HepG2 (cell line): ENCODE measurements around the gene MYO16. TPM values are rescaled to one million over a fixed set of nuclear protein-coding genes. Genes with fewer than 3 reads are reported as not detected.

Source experiments
- ATAC-seq: fragments of 200-7000 bp; cut with Tn5 transposase; 3 replicates; pipeline ENCODE4 v1.9.1; 2020; ENCODE audit warnings: mild to moderate bottlenecking, moderate library complexity
- BruUV-seq: library from RNA; stranded (reverse); fragments of 400-500 nt; replicated peaks from 2 replicates; lab custom pipeline; 2021; lab: Mats Ljungman, UMichigan
- CTCF ChIA-PET: fragments of 300-600 bp; formaldehyde crosslinking; extraction: SDS; loops from one replicate; lab custom pipeline; 2021; ENCODE audit warnings: low total read pairs, inconsistent platforms, low intra/inter-chr PET ratio; lab: Yijun Ruan, JAX
- POLR2A ChIA-PET: fragments of 350-600 bp; sonication (Branson Sonifier 250); formaldehyde crosslinking; loops from one replicate; lab custom pipeline; 2020; ENCODE audit warnings: antibody characterized with exemption, inconsistent platforms; lab: Yijun Ruan, JAX
- DNase-seq: peaks from one replicate; pipeline ENCODE4 v3.0.0-alpha.2; 2015; ENCODE audit warnings: low spot score
- FAIRE-seq: peaks from 3 replicates; lab custom pipeline; 2011; peaks lifted over from hg19 to GRCh38; lab: Jason Lieb, UNC
- H2AFZ ChIP-seq: one replicate; pipeline ENCODE4 v1.6.1; 2011; ENCODE audit warnings: low read length, inconsistent platforms
- H3K27ac ChIP-seq: fragments of 300-600 bp; 3 replicates; pipeline ENCODE4 v1.8.0; 2011; ENCODE audit warnings: mixed run types, mild to moderate bottlenecking, mixed read lengths, low read length, inconsistent platforms; ENCODE audit not compliant: insufficient read depth; ENCODE audit errors: extremely low read length
- H3K27me3 ChIP-seq, 2 experiments: fragments of 200-600 bp in 1 of 2; 2 replicates in 1 of 2; 3 replicates in 1 of 2; pipeline versions ENCODE4 v1.6.0 to v1.8.0; 2011; ENCODE audit warnings: low read length in 2 of 2, mild to moderate bottlenecking in 2 of 2, moderate library complexity in 2 of 2, inconsistent platforms in 1 of 2; ENCODE audit not compliant: insufficient read depth in 2 of 2, control insufficient read depth in 1 of 2
- H3K36me3 ChIP-seq, 2 experiments: fragments of 200-600 bp in 1 of 2; replicated peaks in 1 of 2; 2 replicates in 1 of 2; 3 replicates in 1 of 2; pipeline versions ENCODE4 v1.5.1 to v1.8.0; 2011; ENCODE audit warnings: low read length in 2 of 2, inconsistent platforms in 1 of 2; ENCODE audit not compliant: insufficient read depth in 2 of 2, control insufficient read depth in 1 of 2
- H3K4me1 ChIP-seq: 2 replicates; pipeline ENCODE4 v1.5.1; 2012; ENCODE audit warnings: low read length, inconsistent platforms; ENCODE audit not compliant: insufficient read depth
- H3K4me2 ChIP-seq: 2 replicates; pipeline ENCODE4 v1.6.0; 2011; ENCODE audit warnings: low read depth, low read length, inconsistent platforms
- H3K4me3 ChIP-seq, 3 experiments: fragments of 200-600 bp in 1 of 3; sonication (generic), shearing (Covaris generic) in 1 of 3; replicated peaks in 1 of 3; 2 replicates each; pipeline ENCODE4 v1.5.1; 2011 to 2016; ENCODE audit warnings: low read length in 3 of 3, inconsistent platforms in 2 of 3, low read depth in 2 of 3, mild to moderate bottlenecking in 2 of 3, control low read depth in 1 of 3, mixed read lengths in 1 of 3; ENCODE audit not compliant: insufficient read depth in 1 of 3
- H3K79me2 ChIP-seq: one replicate; pipeline ENCODE4 v1.6.1; 2011; ENCODE audit warnings: low read length, inconsistent platforms; ENCODE audit not compliant: insufficient read depth
- H3K9ac ChIP-seq: 2 replicates; pipeline ENCODE4 v1.6.0; 2011; ENCODE audit warnings: mild to moderate bottlenecking, low read depth, low read length, inconsistent platforms; ENCODE audit not compliant: insufficient read depth
- H3K9me3 ChIP-seq: 2 replicates; pipeline ENCODE4 v1.5.1; 2012; ENCODE audit warnings: mild to moderate bottlenecking, low read length
- H4K20me1 ChIP-seq: 2 replicates; pipeline ENCODE4 v1.6.0; 2011; ENCODE audit warnings: inconsistent platforms, mild to moderate bottlenecking, low read length, moderate library complexity; ENCODE audit not compliant: insufficient read depth
- JUNB ChIP-seq: sonication (generic); formaldehyde crosslinking; IDR thresholded peaks from 2 replicates; pipeline ENCODE4 v1.8.0; 2022; ENCODE audit warnings: missing genetic modification reagents, mild to moderate bottlenecking, borderline replicate concordance
- KDM5A ChIP-seq: fragments of 200-600 bp; sonication (generic); IDR thresholded peaks from 2 replicates; pipeline ENCODE4 v1.7.0; 2018; ENCODE audit warnings: antibody characterized with exemption, mild to moderate bottlenecking, low read length, borderline replicate concordance
- MAZ ChIP-seq, 2 experiments: sonication (generic) in 1 of 2; formaldehyde crosslinking in 1 of 2; IDR thresholded peaks; 2 replicates each; pipeline versions ENCODE4 v1.5.0 to v1.6.1; 2012 to 2020; ENCODE audit warnings: low read depth in 2 of 2, mild to moderate bottlenecking in 2 of 2, borderline replicate concordance in 1 of 2, improper control_type of control experiment in 1 of 2, low read length in 1 of 2, missing genetic modification reagents in 1 of 2, moderate library complexity in 1 of 2
- NFRKB ChIP-seq: fragments of 450-650 bp; IDR thresholded peaks from 2 replicates; pipeline ENCODE4 v1.6.1; 2017
- SMC3 ChIP-seq: IDR thresholded peaks from 2 replicates; pipeline ENCODE4 v1.6.1; 2011; ENCODE audit warnings: low read length, improper control_type of control experiment
- ZBTB21 ChIP-seq: sonication (generic); formaldehyde crosslinking; IDR thresholded peaks from 2 replicates; pipeline ENCODE4 v1.4.0; 2020; ENCODE audit warnings: missing genetic modification reagents
- ZFP36L1 ChIP-seq: sonication (generic); formaldehyde crosslinking; IDR thresholded peaks from 2 replicates; pipeline ENCODE4 v1.8.0; 2022; ENCODE audit warnings: mild to moderate bottlenecking, missing genetic modification reagents, moderate library complexity
- ZFP36L2 ChIP-seq: sonication (generic); formaldehyde crosslinking; IDR thresholded peaks from 2 replicates; pipeline ENCODE4 v1.4.0; 2020; ENCODE audit warnings: missing genetic modification reagents
- ZNF724P ChIP-seq: sonication (generic); formaldehyde crosslinking; IDR thresholded peaks from 2 replicates; pipeline ENCODE4 v1.8.0; 2022; ENCODE audit warnings: missing genetic modification reagents, borderline replicate concordance
- ZNF75D ChIP-seq: sonication (generic); formaldehyde crosslinking; IDR thresholded peaks from 2 replicates; pipeline ENCODE4 v1.8.1; 2023; ENCODE audit warnings: missing genetic modification reagents, mild to moderate bottlenecking, borderline replicate concordance
- ZSCAN12 ChIP-seq: sonication (generic); formaldehyde crosslinking; IDR thresholded peaks from 2 replicates; pipeline ENCODE4 v1.9.0; 2021; ENCODE audit warnings: mild to moderate bottlenecking, missing genetic modification reagents
- WGBS: methylation state at CpG from one replicate; pipeline ENCODE4 v1.1.6; 2017; ENCODE audit warnings: low lambda C conversion rate; 5-methylcytosine and 5-hydroxymethylcytosine counted together
- in situ Hi-C: cut with HindIII; loops from 2 replicates; pipeline ENCODE4 v1.10.0; 2017; ENCODE audit warnings: low pct_unique_long_range_greater_than_20kb; ENCODE audit not compliant: extremely low pct_ligation_motif_present
- intact Hi-C: fragments of 100-400 bp; cut with micrococcal nuclease; formaldehyde crosslinking; loops from one replicate; pipeline ENCODE4 v1.10.0; 2022; ENCODE audit not compliant: unreplicated experiment
- polyA plus RNA-seq, 8 experiments: library from polyadenylated mRNA; depleted of rRNA in 3 of 8; stranded (reverse) in 7 of 8; unstranded in 1 of 8; fragments of >200 nt; fragmentation: Illumina TruSeq in 4 of 8; extraction: Trizol in 4 of 8; gene quantifications; 2 replicates each; pipeline versions ENCODE4 v1.2.1 to v1.2.3, GENCODE V29; 2011 to 2016; ENCODE audit warnings: low read depth in 4 of 8, missing spikeins in 1 of 8, mixed read lengths in 1 of 8; ENCODE audit not compliant: insufficient read depth in 1 of 8
- total RNA-seq, 5 experiments: library from RNA; depleted of rRNA; stranded (reverse); fragments of >200 nt; fragmentation: Illumina TruSeq; extraction: Trizol; gene quantifications; 2 replicates each; pipeline ENCODE4 v1.2.3, GENCODE V29; 2016; ENCODE audit warnings: low read depth in 1 of 5
- TF ChIP-seq, protein P1 (sequence below): sonication (generic); formaldehyde crosslinking; IDR thresholded peaks from 2 replicates; pipeline ENCODE4 v1.5.0; 2020; ENCODE audit warnings: mild to moderate bottlenecking, low read depth, missing genetic modification reagents, borderline replicate concordance
- TF ChIP-seq, protein P2 (sequence below): IDR thresholded peaks from 2 replicates; pipeline ENCODE4 v1.6.1; 2016
- TF ChIP-seq, protein P3 (sequence below): sonication (generic); formaldehyde crosslinking; IDR thresholded peaks from 2 replicates; pipeline ENCODE4 v1.8.1; 2023; ENCODE audit warnings: mild to moderate bottlenecking, missing genetic modification reagents
- TF ChIP-seq, protein P4 (sequence below): sonication (generic); formaldehyde crosslinking; IDR thresholded peaks from 2 replicates; pipeline ENCODE4 v1.4.0; 2020; ENCODE audit warnings: missing genetic modification reagents

Gene MYO16
- total and polyA plus RNA-seq, 2 of the 13 experiments (the other 11 are each of a cell fraction or from before 2014, with no cell fraction given), result not detected

DNA sequence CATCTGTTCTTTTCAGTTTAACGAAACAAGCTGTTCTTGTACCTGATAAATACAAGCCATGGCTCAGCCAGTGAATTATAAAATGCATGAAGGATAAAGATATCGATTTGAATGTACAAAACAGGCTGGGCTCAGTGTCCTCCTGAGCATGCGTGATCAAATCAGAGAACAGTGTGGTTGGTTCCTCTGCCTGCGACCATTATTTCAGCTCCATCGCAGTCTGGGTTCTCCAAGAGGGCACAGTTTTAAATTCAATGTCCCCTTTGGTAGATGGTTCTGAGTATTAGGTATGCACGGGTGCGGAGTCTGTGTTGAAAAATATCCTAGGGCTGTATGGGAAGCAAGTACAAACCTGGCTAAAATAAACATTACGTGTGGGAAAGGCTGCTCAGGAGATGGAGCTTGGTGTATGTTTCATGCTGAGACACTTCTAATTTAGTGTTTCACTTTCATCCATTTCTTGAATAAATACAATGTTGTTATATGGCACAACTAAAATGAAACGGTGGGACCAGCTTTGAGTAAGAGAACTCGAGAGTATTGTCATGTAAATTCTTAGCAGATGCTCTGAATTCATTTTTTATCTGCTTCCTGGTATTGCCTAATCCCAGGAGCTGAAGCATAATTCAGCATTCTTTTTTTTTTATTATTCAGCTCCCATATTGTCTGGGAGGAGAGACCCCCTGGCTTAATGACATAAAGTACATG is 458.7 kb downstream of the MYO16 start:
- no peaks in the 10 kb centered on the region; a peak in 1 of 5 replicates for H3K27me3 ChIP-seq
- CTCF ChIA-PET, result no interaction called here
- intact Hi-C loops (no loop called here), in situ Hi-C loops (no loop called here)
- no peaks in the 10 kb centered on the region for H4K20me1 ChIP-seq
- H3K9me3 ChIP-seq, result no peaks in the 10 kb centered on the region
- H3K4me1 ChIP-seq, result no peaks in the 10 kb centered on the region
- FAIRE-seq (no peak), DNase-seq (no peak), ATAC-seq (no peak)
- no peak overlapping the region for H2AFZ ChIP-seq
- H3K36me3 ChIP-seq, result no peaks in the 10 kb centered on the region
- H3K4me2 ChIP-seq, result no peak overlapping the region
- H3K27ac ChIP-seq, result no peak overlapping the region
- POLR2A ChIA-PET, result no interaction called here
- 21% methylated on average over 10 of the region's 10 CpGs for WGBS
- TF ChIP-seq KDM5A (no peak), SMC3 (no peak), MAZ (IDR thresholded peaks at IDR 0.05; ENCODE audit: borderline replicate concordance, low read depth, low read length) (no peak), MAZ (CRISPR knock-in tag; IDR thresholded peaks at IDR 0.05; ENCODE audit: low read depth) (no peak), ZNF724P (no peak), NFRKB (no peak), ZFP36L2 (CRISPR knock-in tag) (no peak), ZFP36L1 (CRISPR knock-in tag) (no peak), ZSCAN12 (CRISPR knock-in tag) (no peak), ZBTB21 (no peak), ZNF75D (CRISPR knock-in tag) (no peak), JUNB (CRISPR knock-in tag) (no peak)
- TF ChIP-seq, protein P1, sequence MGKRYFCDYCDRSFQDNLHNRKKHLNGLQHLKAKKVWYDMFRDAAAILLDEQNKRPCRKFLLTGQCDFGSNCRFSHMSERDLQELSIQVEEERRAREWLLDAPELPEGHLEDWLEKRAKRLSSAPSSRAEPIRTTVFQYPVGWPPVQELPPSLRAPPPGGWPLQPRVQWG (CRISPR knock-in tag), result no peak
- TF ChIP-seq, protein P2, sequence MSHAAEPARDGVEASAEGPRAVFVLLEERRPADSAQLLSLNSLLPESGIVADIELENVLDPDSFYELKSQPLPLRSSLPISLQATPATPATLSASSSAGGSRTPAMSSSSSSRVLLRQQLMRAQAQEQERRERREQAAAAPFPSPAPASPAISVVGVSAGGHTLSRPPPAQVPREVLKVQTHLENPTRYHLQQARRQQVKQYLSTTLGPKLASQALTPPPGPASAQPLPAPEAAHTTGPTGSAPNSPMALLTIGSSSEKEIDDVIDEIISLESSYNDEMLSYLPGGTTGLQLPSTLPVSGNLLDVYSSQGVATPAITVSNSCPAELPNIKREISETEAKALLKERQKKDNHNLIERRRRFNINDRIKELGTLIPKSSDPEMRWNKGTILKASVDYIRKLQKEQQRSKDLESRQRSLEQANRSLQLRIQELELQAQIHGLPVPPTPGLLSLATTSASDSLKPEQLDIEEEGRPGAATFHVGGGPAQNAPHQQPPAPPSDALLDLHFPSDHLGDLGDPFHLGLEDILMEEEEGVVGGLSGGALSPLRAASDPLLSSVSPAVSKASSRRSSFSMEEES (CRISPR knock-in tag), result no peak
- TF ChIP-seq, protein P3, sequence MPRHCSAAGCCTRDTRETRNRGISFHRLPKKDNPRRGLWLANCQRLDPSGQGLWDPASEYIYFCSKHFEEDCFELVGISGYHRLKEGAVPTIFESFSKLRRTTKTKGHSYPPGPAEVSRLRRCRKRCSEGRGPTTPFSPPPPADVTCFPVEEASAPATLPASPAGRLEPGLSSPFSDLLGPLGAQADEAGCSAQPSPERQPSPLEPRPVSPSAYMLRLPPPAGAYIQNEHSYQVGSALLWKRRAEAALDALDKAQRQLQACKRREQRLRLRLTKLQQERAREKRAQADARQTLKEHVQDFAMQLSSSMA (CRISPR knock-in tag), result no peak
- TF ChIP-seq, protein P4, sequence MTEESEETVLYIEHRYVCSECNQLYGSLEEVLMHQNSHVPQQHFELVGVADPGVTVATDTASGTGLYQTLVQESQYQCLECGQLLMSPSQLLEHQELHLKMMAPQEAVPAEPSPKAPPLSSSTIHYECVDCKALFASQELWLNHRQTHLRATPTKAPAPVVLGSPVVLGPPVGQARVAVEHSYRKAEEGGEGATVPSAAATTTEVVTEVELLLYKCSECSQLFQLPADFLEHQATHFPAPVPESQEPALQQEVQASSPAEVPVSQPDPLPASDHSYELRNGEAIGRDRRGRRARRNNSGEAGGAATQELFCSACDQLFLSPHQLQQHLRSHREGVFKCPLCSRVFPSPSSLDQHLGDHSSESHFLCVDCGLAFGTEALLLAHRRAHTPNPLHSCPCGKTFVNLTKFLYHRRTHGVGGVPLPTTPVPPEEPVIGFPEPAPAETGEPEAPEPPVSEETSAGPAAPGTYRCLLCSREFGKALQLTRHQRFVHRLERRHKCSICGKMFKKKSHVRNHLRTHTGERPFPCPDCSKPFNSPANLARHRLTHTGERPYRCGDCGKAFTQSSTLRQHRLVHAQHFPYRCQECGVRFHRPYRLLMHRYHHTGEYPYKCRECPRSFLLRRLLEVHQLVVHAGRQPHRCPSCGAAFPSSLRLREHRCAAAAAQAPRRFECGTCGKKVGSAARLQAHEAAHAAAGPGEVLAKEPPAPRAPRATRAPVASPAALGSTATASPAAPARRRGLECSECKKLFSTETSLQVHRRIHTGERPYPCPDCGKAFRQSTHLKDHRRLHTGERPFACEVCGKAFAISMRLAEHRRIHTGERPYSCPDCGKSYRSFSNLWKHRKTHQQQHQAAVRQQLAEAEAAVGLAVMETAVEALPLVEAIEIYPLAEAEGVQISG (CRISPR knock-in tag), result no peak
- no peaks in the 10 kb centered on the region for H3K79me2 ChIP-seq
- H3K9ac ChIP-seq, result no peak overlapping the region
- no TSS peak for BruUV-seq
- H3K4me3 ChIP-seq, result no peak overlapping the region
